Right ventricle myocardium inferior (tissue), 1 donor: ENCODE results near the gene PTPN6. TPM values are rescaled to one million over a fixed set of nuclear protein-coding genes. Genes with fewer than 3 reads are reported as not detected.

Experiments
- ATAC-seq: fragments of 200-7000 bp; cut with Tn5 transposase; one replicate; pipeline ENCODE4 v1.9.1; 2020; ENCODE audit warnings: mild to moderate bottlenecking, moderate library complexity
- DNase-seq: peaks from one replicate; pipeline ENCODE4 v3.0.0; 2021; ENCODE audit errors: missing footprints
- intact Hi-C: fragments of 100-400 bp; cut with DNase I; formaldehyde crosslinking; loops from one replicate; pipeline ENCODE4 v1.11.0; 2022
- total RNA-seq: library from RNA; stranded (reverse); fragmentation: NEBNext Ultra II Directional; extraction: Animal tissue kit (Norgen Biotek cat#: 25700); gene quantifications from one replicate; pipeline ENCODE4 v1.2.1, GENCODE V29; 2021
- donor health status: DM: no; HTN: yes; CAD: no; lungs with severe emphysema.

Gene PTPN6
- total RNA-seq, 1 donor from 2014 or later, result 9.1 TPM

GRCh38 chr12:6979453-6979852, 28.3 kb downstream of the PTPN6 start:
- DNase-seq (no peak), ATAC-seq (no peak)
- intact Hi-C loops, result no loop called here

- no peak for DNase-seq
- ATAC-seq, result no peak
- intact Hi-C loops, result no loop called here
Measured at GRCh38 chr12:6980075-6980474, 28.9 kb downstream of the PTPN6 start.

DNA sequence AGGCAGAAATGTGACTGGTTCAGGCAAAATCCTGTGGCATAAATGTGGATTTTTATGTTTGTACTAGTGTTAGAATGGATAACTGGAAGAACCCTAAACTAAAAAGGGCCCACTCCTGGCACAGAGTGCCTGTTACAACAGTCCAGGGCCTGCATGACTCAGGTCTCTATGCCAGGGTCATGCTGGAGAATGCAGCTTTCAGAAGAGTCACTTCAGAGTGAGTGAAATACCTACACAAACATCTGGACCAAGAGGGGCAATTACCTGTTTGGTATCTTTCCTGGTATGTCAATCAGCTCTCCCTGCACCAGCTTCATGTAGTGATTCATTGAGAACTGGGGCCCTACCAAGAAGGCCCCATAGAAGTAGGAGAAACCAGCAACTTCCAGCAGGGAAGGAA, 29.6 kb downstream of the PTPN6 start:
- intact Hi-C loops, result no loop called here
- no peak for ATAC-seq
- no peak for DNase-seq

GRCh38 chr12:6981152-6982052, 30.2 kb downstream of the PTPN6 start:
- DNase-seq, result no peak
- intact Hi-C loops, result no loop called here
- no peak for ATAC-seq

DNA sequence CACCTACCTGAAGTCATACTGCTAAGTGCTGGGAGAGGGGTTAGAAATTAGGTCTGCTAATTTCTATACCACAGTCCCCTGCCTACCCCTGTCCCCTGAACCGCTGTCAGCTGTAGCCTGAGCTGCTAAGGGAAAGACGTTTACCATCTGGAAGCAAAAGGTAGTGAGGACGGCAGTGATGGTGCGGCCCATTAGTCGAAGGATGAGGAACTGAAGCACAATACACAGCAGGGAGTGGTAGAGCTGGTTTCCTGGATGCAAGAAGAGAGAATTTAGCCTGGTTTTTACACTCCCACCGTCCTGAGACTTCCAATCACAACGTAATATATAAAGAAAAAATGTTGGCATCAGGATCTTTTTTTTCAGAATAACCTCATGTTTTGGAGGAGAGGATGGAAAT, 31.4 kb downstream of the PTPN6 start:
- ATAC-seq (no peak), DNase-seq (no peak)
- intact Hi-C loops, result no loop called here

DNA sequence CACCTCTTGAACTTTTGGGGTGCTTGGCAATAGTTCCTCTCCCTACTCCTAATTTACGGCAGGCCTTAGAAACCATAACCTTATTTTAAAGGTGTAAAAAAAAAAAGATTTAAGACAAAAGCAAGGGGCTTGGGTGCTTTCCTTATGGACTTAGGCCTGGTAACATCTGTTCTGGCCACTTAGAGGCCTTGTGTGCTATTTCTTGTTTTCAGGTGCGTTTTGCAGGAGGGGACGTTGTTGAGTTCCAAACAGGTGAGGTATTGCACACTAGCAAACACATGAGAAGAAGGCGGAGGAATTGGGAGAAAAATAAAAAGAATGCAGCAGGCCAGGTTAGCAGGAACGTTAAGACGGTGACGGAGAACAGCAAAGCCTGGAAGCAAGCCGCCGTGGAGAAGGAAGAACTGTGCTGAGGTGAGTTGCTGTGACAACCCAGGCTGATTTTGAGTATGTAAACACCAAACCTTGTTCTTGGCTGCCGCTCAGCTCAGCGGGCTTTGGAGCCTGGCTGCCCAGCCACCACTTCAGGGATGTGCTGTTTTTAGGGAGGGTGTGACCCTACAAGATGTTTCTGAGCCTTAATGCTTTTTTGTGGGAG, 36.9 kb downstream of the PTPN6 start:
- intact Hi-C loops, result no loop called here
- ATAC-seq, result no peak
- no peak for DNase-seq

DNA sequence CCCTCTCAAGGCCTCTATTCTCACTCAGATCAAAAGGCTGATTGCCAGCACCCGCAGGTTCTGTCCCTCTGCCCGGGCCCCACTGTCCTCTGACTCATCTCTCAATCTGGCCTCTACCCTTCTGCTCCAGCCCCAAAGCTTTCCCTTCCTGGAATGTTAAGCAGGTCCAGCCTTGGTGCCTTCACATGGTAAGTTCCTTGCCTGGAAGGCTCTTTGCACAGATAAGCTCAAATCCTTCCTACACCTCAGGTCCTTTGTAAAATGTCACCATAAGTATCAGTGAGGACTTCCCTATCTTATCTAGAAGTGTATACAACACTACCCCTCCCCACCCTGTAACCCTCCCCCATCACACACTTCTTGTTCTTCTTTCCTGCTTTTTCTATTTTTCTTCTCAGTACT, 44.9 kb downstream of the PTPN6 start:
- ATAC-seq (no peak), DNase-seq (no peak)
- intact Hi-C loops, result no loop called here

DNA sequence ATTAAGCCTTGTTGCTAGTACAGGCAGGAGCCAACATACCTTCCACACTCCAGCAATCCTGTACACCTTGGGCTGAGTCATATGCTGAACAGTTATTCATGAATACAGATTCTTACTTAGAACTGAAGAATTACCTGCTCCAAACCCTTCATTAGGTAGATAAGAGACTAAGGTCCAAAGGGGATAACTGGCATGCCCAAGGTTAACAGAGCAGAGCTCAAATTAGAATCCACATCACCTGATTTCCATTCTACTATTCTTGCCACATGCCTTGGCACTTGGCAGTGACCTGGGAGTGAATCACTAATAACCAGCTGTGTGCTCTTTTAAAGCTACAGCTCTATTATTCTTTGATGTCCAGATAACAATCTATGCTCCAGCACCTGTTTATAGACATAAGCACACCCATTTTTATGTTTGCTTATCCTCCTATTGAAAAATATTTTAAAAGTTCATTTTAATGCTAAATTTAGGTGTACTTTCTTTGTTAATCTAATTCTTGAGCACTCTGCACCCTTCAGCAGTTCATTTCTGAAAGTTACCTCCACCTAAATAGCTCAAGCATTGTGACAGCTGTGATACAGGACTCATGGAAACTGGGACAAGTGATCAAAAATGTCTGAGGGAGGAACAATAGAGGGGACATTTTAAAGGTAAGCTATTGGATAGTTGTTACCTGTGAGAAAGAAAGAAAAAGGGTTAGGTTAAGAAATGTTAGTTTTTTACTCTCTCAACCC, 47.7 kb downstream of the PTPN6 start:
- intact Hi-C loops, result no loop called here
- ATAC-seq (peak; percentile 76), DNase-seq (no peak)

GRCh38 chr12:7001921-7002591, 50.9 kb downstream of the PTPN6 start:
- ATAC-seq (no peak), DNase-seq (no peak)
- intact Hi-C loops, result no loop called here

DNA sequence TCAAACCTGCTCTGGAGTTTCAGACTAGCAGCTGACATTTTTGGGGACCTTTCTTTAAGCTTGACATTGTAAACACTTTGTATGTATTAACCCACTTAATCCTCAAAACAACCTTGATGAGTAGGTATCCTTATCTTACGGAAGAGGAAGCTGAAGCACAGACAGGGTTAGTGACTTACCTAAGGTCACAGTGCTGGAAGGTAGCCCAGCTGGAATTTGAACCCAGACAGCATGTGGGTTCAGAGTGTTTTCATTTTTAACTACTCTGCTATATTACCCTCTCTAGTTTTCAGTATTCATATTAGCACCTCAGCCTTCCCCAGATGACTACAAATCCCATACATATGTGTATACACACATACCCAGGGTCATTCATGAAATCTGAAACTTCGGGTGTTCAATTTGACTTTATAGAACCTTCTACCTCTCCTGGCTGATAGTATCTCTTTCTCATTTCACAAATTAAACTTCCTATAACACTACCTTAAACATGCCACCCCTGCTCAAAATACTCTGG, 53.2 kb downstream of the PTPN6 start:
- intact Hi-C loops, result no loop called here
- ATAC-seq (no peak), DNase-seq (no peak)

GRCh38 chr12:7004840-7005239, 53.7 kb downstream of the PTPN6 start:
- ATAC-seq (no peak), DNase-seq (no peak)
- intact Hi-C loops, result no loop called here

GRCh38 chr12:7005311-7005710, 54.2 kb downstream of the PTPN6 start:
- intact Hi-C loops, result no loop called here
- ATAC-seq (no peak), DNase-seq (no peak)

DNA sequence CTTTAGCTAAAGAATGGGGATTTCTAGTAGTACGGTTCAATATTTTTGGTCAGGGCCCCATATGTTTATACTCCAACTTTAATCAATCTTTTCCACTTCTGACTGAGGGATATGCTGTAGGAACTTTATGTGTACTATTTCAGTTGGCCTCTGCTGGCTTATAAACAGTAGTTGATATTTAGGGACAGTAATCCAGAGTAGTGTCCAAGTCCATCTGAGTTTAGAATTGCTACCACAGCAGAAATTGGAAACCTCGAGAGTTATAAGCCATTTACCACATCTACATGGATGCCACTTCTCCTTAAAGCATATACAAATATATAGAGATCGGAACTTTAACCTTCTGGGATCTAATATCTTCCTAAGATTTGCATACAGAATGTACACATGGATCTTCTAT, 55.5 kb downstream of the PTPN6 start:
- intact Hi-C loops, result no loop called here
- DNase-seq, result no peak
- ATAC-seq, result no peak

- intact Hi-C loops, result no loop called here
- ATAC-seq, result no peak
- DNase-seq, result no peak
Measured at GRCh38 chr12:7008864-7009263, 57.7 kb downstream of the PTPN6 start.

DNA sequence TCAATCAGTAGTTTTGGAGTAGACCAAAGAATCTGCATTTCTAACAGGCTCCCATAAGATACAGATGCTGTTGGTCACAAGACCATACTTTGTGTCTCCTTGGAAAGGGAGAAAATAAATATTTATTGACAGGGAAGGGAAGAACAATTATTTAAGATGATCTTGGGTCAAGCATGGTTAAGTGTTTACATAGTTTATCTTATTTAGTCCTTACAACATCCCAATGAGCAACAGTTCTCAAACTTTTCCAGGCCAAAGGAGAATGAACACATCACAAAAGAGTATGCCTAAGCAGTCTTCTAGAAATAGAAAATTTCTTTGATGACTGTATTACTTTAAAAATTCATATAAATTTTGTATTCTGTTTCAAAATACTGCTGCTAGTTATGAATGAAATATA, 58.4 kb downstream of the PTPN6 start:
- DNase-seq, result no peak
- no peak for ATAC-seq
- intact Hi-C loops, result no loop called here
